ENCODE measurements around the gene ADCY5. TPM values are rescaled to one million over a fixed set of nuclear protein-coding genes. Genes with fewer than 3 reads are reported as not detected.

The ADCY5 gene
- total RNA-seq, 1 experiment from 2014 or later, result 0.49 TPM

DNA sequence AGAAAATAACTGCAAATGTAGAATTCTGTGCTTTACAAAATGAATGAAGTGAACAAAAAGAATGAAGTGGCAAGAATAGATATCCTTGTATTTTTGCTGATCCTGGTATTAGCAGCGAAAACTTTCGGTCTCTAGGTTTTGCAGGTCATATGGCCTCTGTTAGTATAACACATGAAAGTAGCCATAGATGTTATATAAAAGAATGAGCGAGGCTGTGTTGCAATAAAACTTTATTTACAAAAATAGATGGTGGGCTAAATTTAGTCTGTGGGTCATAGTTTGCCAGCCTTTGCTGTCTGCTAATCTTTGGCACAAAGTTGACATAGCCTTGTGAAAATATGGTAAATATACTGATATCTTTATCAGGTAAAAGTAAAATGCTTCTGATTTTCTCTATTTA, 212.0 kb downstream of the ADCY5 start:
- ChIA-PET POLR2A (no interaction called here), RAD21 (ENCODE audit: low non-redundant PET in 1 of 2, low total read pairs in 2 of 2, uncharacterized antibody in 2 of 2, unreplicated experiment in 2 of 2) (no interaction called here), CTCF (no interaction called here)
- Histone ChIP-seq H3K4me3 (replicated peaks in 1 of 2; ENCODE audit: low read depth in 1 of 2, low read length in 2 of 2) (no peak overlapping the region), H3K9ac (ENCODE audit: low read length) (no peak overlapping the region), H2AFZ (ENCODE audit: low read depth, low read length, poor library complexity, severe bottlenecking) (no peak overlapping the region), H4K20me1 (ENCODE audit: insufficient read depth) (no peaks in the 10 kb centered on the region), H3K9me3 (ENCODE audit: control insufficient read depth in 1 of 2, insufficient read depth in 1 of 2, low read depth in 1 of 2, low read length in 2 of 2) (no peaks in the 10 kb centered on the region), H3K27me3 (ENCODE audit: insufficient read depth, low read length) (no peaks in the 10 kb centered on the region), H3K4me1 (ENCODE audit: control insufficient read depth in 1 of 2, insufficient read depth in 2 of 2, low read length in 2 of 2) (no peaks in the 10 kb centered on the region), H3K27ac (ENCODE audit: low read depth, low read length) (no peak overlapping the region), H3K79me2 (ENCODE audit: insufficient read depth, low read length) (no peaks in the 10 kb centered on the region), H3K9me2 (ENCODE audit: insufficient read depth) (no peaks in the 10 kb centered on the region), H3K4me2 (ENCODE audit: low read length) (no peak overlapping the region), H3K36me3 (ENCODE audit: control insufficient read depth in 1 of 2, insufficient read depth in 2 of 2, low read length in 2 of 2) (no peaks in the 10 kb centered on the region)
- TF ChIP-seq YY1 (IDR thresholded peaks at IDR 0.05; ENCODE audit: extremely low read depth, insufficient replicate concordance, low read depth, low read length), result no peak
- DNase-seq (ENCODE audit: low read depth, low spot score), result no peak
- intact Hi-C loops (cut with micrococcal nuclease), result no loop called here
- no TSS peak for BruUV-seq (replicated peaks)
- ATAC-seq, result no peak

Other genes with a start within 250 kb of the ADCY5 start
- 10.6 TPM for gene SEC22A, start 247.1 kb downstream of the ADCY5 start, total RNA-seq (2021; ENCODE audit: unreplicated experiment)
- gene HACD2, start 136.0 kb upstream of the ADCY5 start, total RNA-seq (2021; ENCODE audit: unreplicated experiment), result 43.0 TPM